ENCODE results near the gene IGF2BP2.

The IGF2BP2 gene

DNA sequence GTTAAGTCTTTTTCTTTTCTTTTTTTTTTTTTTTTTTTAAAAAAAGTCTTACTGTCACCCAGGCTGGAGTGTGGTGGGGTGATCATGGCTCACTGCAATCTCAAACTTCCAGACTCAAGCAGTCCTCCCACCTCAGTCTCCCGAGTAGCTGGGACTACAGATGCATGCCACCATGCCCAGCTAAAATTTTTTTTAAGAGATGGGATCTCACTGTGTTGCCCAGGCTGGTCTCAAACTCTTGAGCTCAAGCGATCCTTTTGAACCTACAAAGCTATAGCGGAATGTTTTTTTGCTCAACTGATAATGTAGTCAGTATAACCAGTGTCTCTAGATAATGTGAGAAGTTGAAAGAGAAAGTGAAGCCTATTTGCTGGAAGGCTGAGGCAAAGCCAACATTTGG is 3.9 kb upstream of the IGF2BP2 start:
- H3K4me3 ChIP-seq (ENCODE audit: control insufficient read depth, low read depth, low read length), result no peak overlapping the region
- no peak for DNase-seq (ENCODE audit: low read depth)
- TF ChIP-seq, protein P1, sequence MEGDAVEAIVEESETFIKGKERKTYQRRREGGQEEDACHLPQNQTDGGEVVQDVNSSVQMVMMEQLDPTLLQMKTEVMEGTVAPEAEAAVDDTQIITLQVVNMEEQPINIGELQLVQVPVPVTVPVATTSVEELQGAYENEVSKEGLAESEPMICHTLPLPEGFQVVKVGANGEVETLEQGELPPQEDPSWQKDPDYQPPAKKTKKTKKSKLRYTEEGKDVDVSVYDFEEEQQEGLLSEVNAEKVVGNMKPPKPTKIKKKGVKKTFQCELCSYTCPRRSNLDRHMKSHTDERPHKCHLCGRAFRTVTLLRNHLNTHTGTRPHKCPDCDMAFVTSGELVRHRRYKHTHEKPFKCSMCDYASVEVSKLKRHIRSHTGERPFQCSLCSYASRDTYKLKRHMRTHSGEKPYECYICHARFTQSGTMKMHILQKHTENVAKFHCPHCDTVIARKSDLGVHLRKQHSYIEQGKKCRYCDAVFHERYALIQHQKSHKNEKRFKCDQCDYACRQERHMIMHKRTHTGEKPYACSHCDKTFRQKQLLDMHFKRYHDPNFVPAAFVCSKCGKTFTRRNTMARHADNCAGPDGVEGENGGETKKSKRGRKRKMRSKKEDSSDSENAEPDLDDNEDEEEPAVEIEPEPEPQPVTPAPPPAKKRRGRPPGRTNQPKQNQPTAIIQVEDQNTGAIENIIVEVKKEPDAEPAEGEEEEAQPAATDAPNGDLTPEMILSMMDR (IDR thresholded peaks at IDR 0.05; ENCODE audit: control insufficient read depth, insufficient read depth, low read depth, low read length, missing control alignments), result no peak

DNA sequence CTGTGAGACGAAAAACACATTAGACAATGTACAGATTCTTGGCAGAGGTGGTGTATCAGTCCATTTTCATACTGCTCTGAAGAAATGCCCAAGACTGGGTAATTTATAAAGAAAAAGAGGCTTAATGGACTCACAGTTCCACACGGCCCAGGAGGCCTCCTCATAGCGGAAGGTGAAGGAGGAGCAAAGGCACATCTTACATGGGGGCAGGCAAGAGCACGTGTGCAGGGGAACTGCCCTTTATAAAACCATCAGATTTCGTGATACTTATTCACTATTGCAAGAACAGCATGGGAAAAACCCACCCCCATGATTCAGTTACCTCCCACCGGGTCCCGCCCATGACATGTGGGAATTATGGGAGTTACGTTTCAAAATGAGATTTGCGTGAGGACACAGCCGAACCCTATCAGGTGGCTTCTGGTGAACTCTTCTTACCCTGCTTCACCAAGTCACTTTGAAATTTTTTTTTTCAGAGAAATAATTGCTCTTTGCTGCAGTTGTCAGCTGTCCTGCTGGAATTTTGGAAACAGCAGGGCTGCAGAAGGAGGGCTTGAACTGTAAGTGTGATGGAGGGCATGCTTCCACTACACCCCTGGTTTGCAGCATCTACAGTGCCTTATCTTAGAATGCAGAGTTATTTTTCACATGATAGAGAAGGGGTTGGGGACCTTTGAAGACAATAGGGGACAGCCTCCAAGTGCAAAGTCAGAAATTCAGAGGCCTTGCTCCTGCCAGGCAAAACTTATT is 2.9 kb upstream of the IGF2BP2 start:
- TF ChIP-seq, protein P1 (IDR thresholded peaks at IDR 0.05; ENCODE audit: control insufficient read depth, insufficient read depth, low read depth, low read length, missing control alignments), result no peak
- H3K4me3 ChIP-seq (ENCODE audit: control insufficient read depth, low read depth, low read length), result no peak overlapping the region
- DNase-seq (ENCODE audit: low read depth), result no peak

DNA sequence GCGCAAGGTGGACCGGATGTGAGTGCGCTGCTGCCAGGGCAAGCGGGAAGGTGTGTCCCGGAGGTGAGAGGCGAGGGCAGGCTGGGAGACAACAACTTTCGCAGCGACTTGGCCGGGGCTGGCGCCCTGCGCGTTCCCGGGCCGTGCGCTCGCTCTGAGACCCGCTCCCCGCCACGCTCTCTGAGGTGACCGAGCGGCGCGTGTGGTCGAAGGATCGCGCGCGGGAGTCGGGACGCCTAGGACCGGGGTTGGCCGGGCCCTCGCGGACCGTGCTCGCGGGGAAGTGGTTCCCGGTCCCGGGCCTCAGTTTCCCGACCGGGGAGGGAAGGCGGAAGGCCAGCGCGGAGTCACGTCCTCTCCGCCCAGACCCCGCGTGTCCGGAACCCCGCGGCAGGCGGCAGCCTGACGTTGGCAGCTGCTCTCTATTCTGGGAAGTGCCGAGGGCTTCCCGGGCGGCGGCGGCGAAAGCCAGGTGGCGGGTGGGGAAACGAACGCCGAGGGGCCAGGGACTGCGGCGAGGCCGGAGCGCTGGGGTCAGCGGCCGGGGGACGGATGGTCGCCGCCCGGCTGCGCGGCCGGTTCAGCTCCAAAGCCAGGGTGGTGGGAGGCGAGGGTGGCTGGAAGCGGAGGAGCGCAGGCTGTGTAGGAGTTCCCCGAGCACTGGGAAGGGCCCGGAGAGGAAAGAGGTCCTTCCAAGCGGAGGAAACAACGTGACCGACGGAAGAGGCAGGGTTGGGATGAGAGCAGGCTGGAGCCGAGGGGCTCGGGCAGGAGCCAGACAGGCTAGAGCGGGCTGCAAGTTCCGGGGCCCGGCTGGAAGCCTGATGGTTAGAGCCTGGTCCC is 1.0 kb upstream of the IGF2BP2 start:
- TF ChIP-seq, protein P1 (IDR thresholded peaks at IDR 0.05; ENCODE audit: control insufficient read depth, insufficient read depth, low read depth, low read length, missing control alignments), result no peak
- H3K4me3 ChIP-seq (ENCODE audit: control insufficient read depth, low read depth, low read length), result peak overlapping the region; percentile 78
- DNase-seq (ENCODE audit: low read depth), result no peak

DNA sequence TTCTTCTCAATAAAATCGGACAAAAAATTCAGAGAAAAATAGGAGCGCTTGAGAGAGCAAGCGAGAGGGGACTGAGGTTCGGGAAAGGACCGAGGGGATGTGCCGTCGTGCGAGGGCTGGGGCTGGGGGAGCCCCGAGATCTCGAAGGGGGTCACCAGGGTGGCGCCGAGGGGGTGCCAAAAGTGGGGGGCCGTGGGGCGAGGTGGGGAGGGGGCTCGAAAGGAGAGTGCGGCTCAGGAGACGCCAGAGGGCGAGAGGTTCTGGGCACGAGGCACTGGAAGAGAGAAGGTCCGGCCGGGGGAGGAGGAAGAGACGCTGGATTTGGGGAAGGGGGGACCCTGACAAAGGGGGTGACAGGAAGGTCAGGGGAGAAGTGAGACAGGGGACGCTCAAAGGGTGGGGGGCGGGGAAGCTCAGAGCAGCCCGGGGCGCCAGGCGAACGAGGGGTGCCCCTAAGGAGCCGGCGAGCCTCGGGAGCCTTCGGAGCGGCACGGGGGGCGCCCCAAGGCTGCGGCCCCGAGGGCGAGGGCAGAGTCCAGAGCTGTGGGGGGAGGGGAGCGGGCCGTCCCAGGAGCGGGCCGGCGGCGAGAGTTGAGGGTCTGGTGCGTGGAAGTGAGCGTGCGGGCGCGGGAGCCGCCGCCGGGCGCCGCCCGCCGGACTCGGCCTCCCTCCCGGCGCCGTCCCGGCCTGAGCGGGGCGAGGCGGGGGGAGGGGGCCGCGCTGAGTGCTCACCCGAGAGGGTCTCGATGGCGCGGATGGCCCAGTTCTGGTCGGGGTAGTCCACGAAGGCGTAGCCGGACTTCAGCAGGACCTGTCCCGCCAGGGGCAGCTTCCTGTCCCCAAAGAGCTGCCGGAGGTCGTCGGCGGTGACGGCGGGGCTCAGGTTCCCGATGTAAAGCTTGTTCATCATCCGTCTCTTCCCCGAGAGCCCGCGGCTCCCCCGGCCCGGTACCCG is 514 bp downstream of the IGF2BP2 start:
- TF ChIP-seq, protein P1 (IDR thresholded peaks at IDR 0.05; ENCODE audit: control insufficient read depth, insufficient read depth, low read depth, low read length, missing control alignments), result no peak
- no peak for DNase-seq (ENCODE audit: low read depth)

DNA sequence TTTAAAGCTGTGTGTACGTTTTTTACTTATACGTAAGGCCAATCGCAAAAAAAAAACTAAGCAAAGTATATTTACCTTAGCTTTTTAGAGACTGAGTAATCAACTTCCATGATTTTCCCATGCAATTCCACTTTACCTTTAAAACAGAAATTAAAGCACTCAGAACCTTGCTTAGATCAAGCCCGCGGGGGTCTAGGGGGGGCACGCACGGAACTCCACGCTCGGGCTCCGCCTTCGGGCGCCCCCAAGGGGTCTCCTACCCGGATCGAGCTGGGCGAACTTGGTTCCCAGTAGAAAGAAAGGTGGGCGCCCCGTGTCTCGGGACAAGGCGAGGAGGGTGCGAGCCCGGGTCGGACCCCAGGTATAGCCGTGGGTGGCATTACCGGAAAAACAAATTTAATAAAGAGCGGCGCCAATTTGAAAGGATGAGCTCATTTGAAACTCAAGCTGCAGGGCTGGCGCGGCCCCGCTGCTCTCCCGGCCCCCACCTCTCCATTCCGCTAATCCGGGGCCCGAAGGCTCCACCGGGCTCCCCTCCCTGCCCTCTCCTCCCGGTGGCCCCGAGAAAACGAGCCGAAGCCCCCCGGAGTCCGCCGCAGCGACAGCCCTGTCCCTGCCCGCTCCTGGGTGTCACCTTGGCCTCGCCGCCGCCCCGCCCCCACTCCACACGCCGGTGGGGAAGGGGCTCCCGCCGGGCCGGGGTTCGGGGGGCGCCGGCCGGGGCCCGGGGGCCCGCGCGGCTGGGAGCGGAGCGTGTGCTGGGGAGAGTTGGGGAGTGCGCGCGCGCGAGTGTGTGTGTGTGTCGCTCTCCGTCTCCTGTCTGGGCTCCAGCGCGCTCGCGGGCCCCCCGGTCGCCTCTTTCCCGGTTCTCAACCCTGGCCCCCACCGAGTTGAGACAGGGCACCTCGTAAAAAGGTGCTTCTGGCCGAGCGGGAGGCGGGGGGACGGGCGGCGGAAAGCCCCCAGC is 1.5 kb downstream of the IGF2BP2 start:
- peak overlapping the region; percentile 78 for H3K4me3 ChIP-seq (ENCODE audit: control insufficient read depth, low read depth, low read length)
- no peak for DNase-seq (ENCODE audit: low read depth)
- TF ChIP-seq, protein P1 (IDR thresholded peaks at IDR 0.05; ENCODE audit: control insufficient read depth, insufficient read depth, low read depth, low read length, missing control alignments), result peak; percentile 7

More for the DNA sequence above, 514 bp downstream of the IGF2BP2 start:
- H3K4me3 ChIP-seq (ENCODE audit: control insufficient read depth, low read depth, low read length), result peak overlapping the region; percentile 78

Data from AG09309 (cell line).